GM23248 (cell line): Measurements from ENCODE around the gene IQSEC1. TPM values are rescaled to one million over a fixed set of nuclear protein-coding genes. Genes with fewer than 3 reads are reported as not detected.

Source experiments
- DNase-seq: peaks from one replicate; pipeline ENCODE4 v3.0.0-alpha.2; 2015
- H2AFZ ChIP-seq: fragments of 200-600 bp; sonication (generic); 2 replicates; pipeline ENCODE4 v1.6.1; 2016; ENCODE audit warnings: antibody characterized with exemption
- H3F3A ChIP-seq: fragments of 200-600 bp; sonication (generic); 2 replicates; pipeline ENCODE4 v1.6.1; 2016; ENCODE audit warnings: mild to moderate bottlenecking, antibody characterized with exemption, mixed run types; ENCODE audit not compliant: insufficient read depth
- H3K27ac ChIP-seq: fragments of 200-600 bp; sonication (generic); 2 replicates; pipeline ENCODE4 v1.5.1; 2016; ENCODE audit warnings: mild to moderate bottlenecking
- H3K27me3 ChIP-seq: fragments of 200-600 bp; sonication (generic); replicated peaks from 2 replicates; pipeline ENCODE4 v1.6.1; 2016; ENCODE audit warnings: mild to moderate bottlenecking; ENCODE audit not compliant: insufficient read depth
- H3K36me3 ChIP-seq: fragments of 200-600 bp; sonication (generic); 2 replicates; pipeline ENCODE4 v1.6.1; 2016; ENCODE audit warnings: low read depth, mild to moderate bottlenecking
- H3K4me1 ChIP-seq: fragments of 200-600 bp; sonication (generic); 2 replicates; pipeline ENCODE4 v1.6.1; 2016; ENCODE audit warnings: mild to moderate bottlenecking; ENCODE audit not compliant: insufficient read depth
- H3K4me2 ChIP-seq: fragments of 200-600 bp; sonication (generic); one replicate; pipeline ENCODE4 v1.6.1; 2016; ENCODE audit warnings: mild to moderate bottlenecking; ENCODE audit not compliant: unreplicated experiment
- H3K4me3 ChIP-seq: fragments of 200-600 bp; sonication (generic); 2 replicates; pipeline ENCODE4 v1.5.1; 2016; ENCODE audit warnings: mild to moderate bottlenecking
- H3K79me2 ChIP-seq: fragments of 200-600 bp; sonication (generic); 2 replicates; pipeline ENCODE4 v1.6.1; 2016; ENCODE audit warnings: mild to moderate bottlenecking; ENCODE audit not compliant: insufficient read depth
- H3K9ac ChIP-seq: fragments of 200-600 bp; sonication (generic); 2 replicates; pipeline ENCODE4 v1.6.1; 2016; ENCODE audit warnings: mild to moderate bottlenecking
- H3K9me2 ChIP-seq: fragments of 200-600 bp; sonication (generic); 2 replicates; pipeline ENCODE4 v1.6.1; 2016; ENCODE audit warnings: mixed run types, mild to moderate bottlenecking, moderate library complexity; ENCODE audit not compliant: insufficient read depth
- H3K9me3 ChIP-seq: fragments of 200-600 bp; sonication (generic); one replicate; pipeline ENCODE4 v1.6.1; 2017; ENCODE audit warnings: low read depth
- H4K20me1 ChIP-seq: fragments of 200-600 bp; sonication (generic); 2 replicates; pipeline ENCODE4 v1.6.0; 2016; ENCODE audit not compliant: insufficient read depth
- EZH2 ChIP-seq: fragments of 200-600 bp; sonication (generic); IDR thresholded peaks from 2 replicates; pipeline ENCODE4 v1.6.1; 2018; ENCODE audit warnings: antibody characterized with exemption, mild to moderate bottlenecking; ENCODE audit not compliant: insufficient read depth, poor library complexity, severe bottlenecking
- EZH2phosphoT487 ChIP-seq: fragments of 200-600 bp; sonication (generic); IDR thresholded peaks from 2 replicates; pipeline ENCODE4 v1.6.1; 2018; ENCODE audit warnings: antibody characterized with exemption, moderate library complexity, mild to moderate bottlenecking, low read depth; ENCODE audit not compliant: insufficient read depth
- WGBS, 2 experiments: methylation state at CpG; one replicate each; pipeline ENCODE4 v1.1.6; 2015 to 2017; ENCODE audit warnings: low lambda C conversion rate in 2 of 2, low coverage in 1 of 2; ENCODE audit errors: missing lambda C conversion rate in 2 of 2; 5-methylcytosine and 5-hydroxymethylcytosine counted together
- in situ Hi-C: fragments of 300-500 bp; cut with MboI; formaldehyde crosslinking; loops from 2 replicates; pipeline ENCODE4 v1.15.0; 2020
- polyA plus RNA-seq: library from polyadenylated mRNA; unstranded; fragments of >200 nt; fragmentation: Nextera tagmentation; extraction: Ambion mirVana; gene quantifications from 2 replicates; pipeline ENCODE4 v1.2.1, GENCODE V29; 2016
- total RNA-seq: library from RNA; depleted of rRNA; stranded (reverse); fragments of >200 nt; shearing (Covaris generic); gene quantifications from 2 replicates; pipeline ENCODE4 v1.2.3, GENCODE V29; 2014

Gene IQSEC1
- total and polyA plus RNA-seq, 2 experiments from 2014 or later = 5.1 to 21.6 TPM

- WGBS, 2 experiments = 59 to 66% methylated on average over 12 of the region's 12 CpGs
- no peak overlapping the region for H3K4me3 ChIP-seq
- no peak overlapping the region for H3K27ac ChIP-seq
Measured at GRCh38 chr3:13040361-13041074, 32.7 kb downstream of the IQSEC1 start.

GRCh38 chr3:13039213-13039896 is 33.9 kb downstream of the IQSEC1 start:
- Histone ChIP-seq H3K9me2 (no peaks in the 10 kb centered on the region), H3F3A (no peaks in the 10 kb centered on the region), H4K20me1 (no peaks in the 10 kb centered on the region), H3K9me3 (no peaks in the 10 kb centered on the region), H3K27ac (no peak overlapping the region), H3K79me2 (no peaks in the 10 kb centered on the region), H2AFZ (no peak overlapping the region), H3K4me3 (no peak overlapping the region), H3K4me1 (no peaks in the 10 kb centered on the region), H3K9ac (no peak overlapping the region), H3K36me3 (no peaks in the 10 kb centered on the region), H3K4me2 (peak overlapping the region; percentile 28), H3K27me3 (peaks cover 14% of the 10 kb centered on the region)
- WGBS, 2 experiments = 18 to 27% methylated on average over 14 of the region's 14 CpGs
- TF ChIP-seq EZH2phosphoT487 = no peak
- no peak for TF ChIP-seq EZH2
- in situ Hi-C loops = no loop called here
- peak; percentile 17 for DNase-seq

More at GRCh38 chr3:13040361-13041074, 32.7 kb downstream of the IQSEC1 start:
- Histone ChIP-seq H3K9me3 (no peaks in the 10 kb centered on the region), H3K9ac (no peak overlapping the region), H3K36me3 (no peaks in the 10 kb centered on the region), H3F3A (no peaks in the 10 kb centered on the region), H3K9me2 (no peaks in the 10 kb centered on the region), H3K4me2 (no peak overlapping the region), H3K79me2 (no peaks in the 10 kb centered on the region), H3K27me3 (peaks cover 11% of the 10 kb centered on the region; the same call in 1 of the 2 replicates), H4K20me1 (no peaks in the 10 kb centered on the region), H3K4me1 (no peaks in the 10 kb centered on the region), H2AFZ (no peak overlapping the region)
- DNase-seq = peak; percentile 24
- in situ Hi-C loops = no loop called here
- TF ChIP-seq EZH2phosphoT487 (no peak), EZH2 (no peak)

GRCh38 chr3:13037458-13038117 is 35.6 kb downstream of the IQSEC1 start:
- no peaks in the 10 kb centered on the region for H3K4me1 ChIP-seq
- H4K20me1 ChIP-seq = no peaks in the 10 kb centered on the region
- peak; percentile 32 for DNase-seq
- no peaks in the 10 kb centered on the region for H3K9me3 ChIP-seq
- no peaks in the 10 kb centered on the region for H3F3A ChIP-seq
- H3K4me2 ChIP-seq = no peak overlapping the region
- 75% methylated on average over 8 of the region's 8 CpGs for WGBS, 2 experiments
- no peaks in the 10 kb centered on the region for H3K36me3 ChIP-seq
- H2AFZ ChIP-seq = no peak overlapping the region
- H3K9ac ChIP-seq = no peak overlapping the region
- H3K79me2 ChIP-seq = no peaks in the 10 kb centered on the region
- in situ Hi-C loops = no loop called here
- H3K27ac ChIP-seq = no peak overlapping the region
- H3K9me2 ChIP-seq = no peaks in the 10 kb centered on the region
- TF ChIP-seq EZH2 (no peak), EZH2phosphoT487 (no peak)
- no peak overlapping the region for H3K4me3 ChIP-seq
- H3K27me3 ChIP-seq = peaks cover 11% of the 10 kb centered on the region

DNA sequence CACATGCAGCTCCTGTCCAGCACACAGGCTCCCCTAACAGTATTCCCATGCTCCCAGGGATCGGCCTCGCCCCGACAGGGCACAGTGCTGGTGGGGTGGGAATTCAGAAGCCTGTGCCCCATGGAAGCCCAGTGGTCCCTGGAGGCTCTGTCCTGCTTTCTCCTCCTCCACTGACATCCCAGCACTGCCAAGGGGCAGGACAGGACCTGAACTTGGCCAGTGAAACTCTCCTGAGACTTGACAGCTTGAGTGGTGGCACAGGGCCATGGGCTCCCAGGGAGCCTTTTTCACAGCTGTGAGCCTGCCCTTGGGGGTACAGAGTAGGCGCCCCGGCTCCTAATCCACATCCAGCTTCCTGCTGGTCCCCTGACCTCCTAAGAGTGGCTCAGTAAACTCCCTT is 38.4 kb downstream of the IQSEC1 start:
- Histone ChIP-seq H3K9me2 (no peaks in the 10 kb centered on the region), H3K79me2 (no peaks in the 10 kb centered on the region), H3K9ac (no peak overlapping the region), H3K27ac (no peak overlapping the region), H3F3A (no peaks in the 10 kb centered on the region), H2AFZ (no peak overlapping the region), H4K20me1 (no peaks in the 10 kb centered on the region), H3K4me1 (no peaks in the 10 kb centered on the region), H3K9me3 (no peaks in the 10 kb centered on the region), H3K27me3 (peaks cover 11% of the 10 kb centered on the region), H3K4me3 (no peak overlapping the region), H3K36me3 (no peaks in the 10 kb centered on the region), H3K4me2 (no peak overlapping the region)
- 61 to 72% methylated on average over 5 of the region's 5 CpGs for WGBS, 2 experiments
- TF ChIP-seq EZH2phosphoT487 (no peak), EZH2 (no peak)
- no peak for DNase-seq
- in situ Hi-C loops = no loop called here
